Measurements from ENCODE around the gene TTYH1. TPM values are rescaled to one million over a fixed set of nuclear protein-coding genes. Genes with fewer than 3 reads are reported as not detected.

TTYH1 gene
- total RNA-seq, 4 donors from 2014 or later = 0.19 TPM; not detected in 3

- no peak for TF ChIP-seq CTCF (IDR thresholded peaks at IDR 0.05; ENCODE audit: low read depth)
These were observed 29.5 kb downstream of the TTYH1 start for GRCh38 chr19:54444737-54445136.

GRCh38 chr19:54448040-54448773, 32.9 kb downstream of the TTYH1 start:
- TF ChIP-seq CTCF (IDR thresholded peaks at IDR 0.05; ENCODE audit: low read depth) = no peak

- no peak for TF ChIP-seq CTCF (IDR thresholded peaks at IDR 0.05; ENCODE audit: low read depth)
These were observed 33.8 kb downstream of the TTYH1 start, which contains the start of gene LENG8 for GRCh38 chr19:54448774-54449700. LENG8 (plus strand) TSS chr19:54449199; CDS start chr19:54451345, 2,146 bp downstream.

GRCh38 chr19:54449701-54450069, 34.4 kb downstream of the TTYH1 start:
- TF ChIP-seq CTCF (IDR thresholded peaks at IDR 0.05; ENCODE audit: low read depth) = no peak

GRCh38 chr19:54451331-54451871, 36.1 kb downstream of the TTYH1 start:
- TF ChIP-seq CTCF (IDR thresholded peaks at IDR 0.05; ENCODE audit: low read depth) = no peak

GRCh38 chr19:54451997-54452396, 36.7 kb downstream of the TTYH1 start:
- TF ChIP-seq CTCF (IDR thresholded peaks at IDR 0.05; ENCODE audit: low read depth) = no peak

- no peak for TF ChIP-seq CTCF (IDR thresholded peaks at IDR 0.05; ENCODE audit: low read depth)
These were observed 37.4 kb downstream of the TTYH1 start for GRCh38 chr19:54452626-54453025.

Data from subcutaneous adipose tissue (tissue), 4 donors.